WTC11 (cell line): ENCODE results near the gene ZBTB7C. TPM values are rescaled to one million over a fixed set of nuclear protein-coding genes. Genes with fewer than 3 reads are reported as not detected.

ENCODE experiments used
- ATAC-seq: fragments of 200-7000 bp; cut with Tn5 transposase; 2 replicates; pipeline ENCODE4 v1.10.0; 2021; ENCODE audit warnings: mild to moderate bottlenecking, moderate library complexity
- CTCF ChIA-PET: fragments of 300-600 bp; sonication (Branson Sonifier 250); formaldehyde crosslinking; loops from one replicate; lab custom pipeline; 2021; ENCODE audit warnings: antibody characterized with exemption; lab: Charles Lee
- POLR2A ChIA-PET: fragments of 350-600 bp; sonication (Branson Sonifier 250); formaldehyde crosslinking; loops from one replicate; lab custom pipeline; 2021; ENCODE audit warnings: antibody characterized with exemption; lab: Charles Lee
- DNase-seq: peaks from one replicate; pipeline ENCODE4 v3.0.0; 2021; ENCODE audit warnings: low spot score
- H3K27ac Mint-ChIP-seq: 2 replicates; pipeline ENCODE4 v1.8.0; 2021; ENCODE audit warnings: mixed read lengths
- H3K27me3 Mint-ChIP-seq: 2 replicates; pipeline ENCODE4 v1.8.0; 2021; ENCODE audit warnings: low read depth, mild to moderate bottlenecking, moderate library complexity, mixed read lengths
- H3K36me3 Mint-ChIP-seq: 2 replicates; pipeline ENCODE4 v1.8.0; 2021; ENCODE audit warnings: mixed read lengths
- H3K4me1 Mint-ChIP-seq: 2 replicates; pipeline ENCODE4 v1.8.0; 2022; ENCODE audit warnings: mixed read lengths
- H3K4me3 Mint-ChIP-seq: 2 replicates; pipeline ENCODE4 v1.8.0; 2021; ENCODE audit warnings: mild to moderate bottlenecking, moderate library complexity, mixed read lengths
- H3K9me3 Mint-ChIP-seq: 2 replicates; pipeline ENCODE4 v1.8.0; 2021; ENCODE audit warnings: mixed read lengths
- CREB1 ChIP-seq: sonication (generic); formaldehyde crosslinking; IDR thresholded peaks from 2 replicates; pipeline ENCODE4 v1.8.0; 2023; ENCODE audit warnings: mild to moderate bottlenecking, missing genetic modification reagents
- GRHL2 ChIP-seq: fragments of 250-450 bp; sonication (Bioruptor Pico); IDR thresholded peaks from 2 replicates; pipeline ENCODE4 v1.8.0; 2022; ENCODE audit warnings: mild to moderate bottlenecking, moderate library complexity; ENCODE audit not compliant: insufficient replicate concordance, severe bottlenecking
- HMGA2 ChIP-seq: fragments of 250-450 bp; sonication (Bioruptor Pico); IDR thresholded peaks from 2 replicates; pipeline ENCODE4 v1.4.0; 2021; ENCODE audit warnings: mild to moderate bottlenecking, moderate library complexity
- IRF2 ChIP-seq: sonication (generic); formaldehyde crosslinking; IDR thresholded peaks from 2 replicates; pipeline ENCODE4 v1.8.0; 2022; ENCODE audit warnings: low read depth, missing genetic modification reagents, borderline replicate concordance
- MXD4 ChIP-seq: fragments of 250-450 bp; sonication (Bioruptor Pico); IDR thresholded peaks from 2 replicates; pipeline ENCODE4 v1.8.0; 2021; ENCODE audit warnings: mild to moderate bottlenecking, moderate library complexity, borderline replicate concordance
- NFATC4 ChIP-seq: fragments of 250-450 bp; sonication (Bioruptor Pico); IDR thresholded peaks from 2 replicates; pipeline ENCODE4 v1.9.0; 2021; ENCODE audit warnings: mild to moderate bottlenecking
- OVOL2 ChIP-seq: fragments of 250-450 bp; sonication (Bioruptor Pico); IDR thresholded peaks from 2 replicates; pipeline ENCODE4 v1.9.0; 2021; ENCODE audit warnings: mild to moderate bottlenecking, borderline replicate concordance
- RELA ChIP-seq: sonication (generic); formaldehyde crosslinking; IDR thresholded peaks from 2 replicates; pipeline ENCODE4 v1.8.1; 2022; ENCODE audit warnings: missing genetic modification reagents, mild to moderate bottlenecking, borderline replicate concordance
- RORB ChIP-seq: fragments of 250-450 bp; sonication (Bioruptor Pico); IDR thresholded peaks from 2 replicates; pipeline ENCODE4 v1.9.0; 2021; ENCODE audit warnings: mild to moderate bottlenecking
- SP1 ChIP-seq: sonication (generic); formaldehyde crosslinking; conservative IDR thresholded peaks from 2 replicates; pipeline ENCODE4 v1.8.1; 2022; ENCODE audit warnings: missing genetic modification reagents
- TCF7 ChIP-seq: sonication (generic); formaldehyde crosslinking; IDR thresholded peaks from 2 replicates; pipeline ENCODE4 v1.8.0; 2022; ENCODE audit warnings: mild to moderate bottlenecking, low read depth, missing genetic modification reagents, moderate library complexity
- TP53 ChIP-seq: sonication (generic); formaldehyde crosslinking; IDR thresholded peaks from 2 replicates; pipeline ENCODE4 v1.8.1; 2023; ENCODE audit warnings: mild to moderate bottlenecking, missing genetic modification reagents
- ZNF138 ChIP-seq: sonication (generic); formaldehyde crosslinking; conservative IDR thresholded peaks from 2 replicates; pipeline ENCODE4 v1.8.1; 2022; ENCODE audit warnings: mild to moderate bottlenecking, moderate library complexity, missing genetic modification reagents
- ZNF317 ChIP-seq: sonication (generic); formaldehyde crosslinking; IDR thresholded peaks from 2 replicates; pipeline ENCODE4 v1.8.1; 2023; ENCODE audit warnings: low read depth, mild to moderate bottlenecking, moderate library complexity, missing genetic modification reagents, borderline replicate concordance
- total RNA-seq: library from RNA; stranded (reverse); gene quantifications from 3 replicates; pipeline ENCODE4 v1.2.3, GENCODE V29; 2021
- TF ChIP-seq, protein P1 (sequence below): sonication (generic); formaldehyde crosslinking; IDR thresholded peaks from 2 replicates; pipeline ENCODE4 v1.8.1; 2022; ENCODE audit warnings: missing genetic modification reagents, borderline replicate concordance
- TF ChIP-seq, protein P2 (sequence below): sonication (generic); formaldehyde crosslinking; conservative IDR thresholded peaks from 2 replicates; pipeline ENCODE4 v1.8.1; 2022; ENCODE audit warnings: mild to moderate bottlenecking, missing genetic modification reagents
- TF ChIP-seq, protein P3 (sequence below): fragments of 250-450 bp; sonication (Bioruptor Pico); IDR thresholded peaks from 2 replicates; pipeline ENCODE4 v1.9.0; 2021; ENCODE audit warnings: mild to moderate bottlenecking
- TF ChIP-seq, protein P4 (sequence below): fragments of 250-450 bp; sonication (Bioruptor Pico); IDR thresholded peaks from 2 replicates; pipeline ENCODE4 v1.8.0; 2021; ENCODE audit warnings: mild to moderate bottlenecking
- TF ChIP-seq, protein P5 (sequence below): sonication (generic); formaldehyde crosslinking; IDR thresholded peaks from 2 replicates; pipeline ENCODE4 v1.8.0; 2023; ENCODE audit warnings: missing genetic modification reagents, mild to moderate bottlenecking, borderline replicate concordance
- TF ChIP-seq, protein P6 (sequence below): sonication (generic); formaldehyde crosslinking; IDR thresholded peaks from 2 replicates; pipeline ENCODE4 v1.8.0; 2022; ENCODE audit warnings: mild to moderate bottlenecking, missing genetic modification reagents

ZBTB7C gene
- total RNA-seq, 1 experiment from 2014 or later: 0.48 TPM

DNA sequence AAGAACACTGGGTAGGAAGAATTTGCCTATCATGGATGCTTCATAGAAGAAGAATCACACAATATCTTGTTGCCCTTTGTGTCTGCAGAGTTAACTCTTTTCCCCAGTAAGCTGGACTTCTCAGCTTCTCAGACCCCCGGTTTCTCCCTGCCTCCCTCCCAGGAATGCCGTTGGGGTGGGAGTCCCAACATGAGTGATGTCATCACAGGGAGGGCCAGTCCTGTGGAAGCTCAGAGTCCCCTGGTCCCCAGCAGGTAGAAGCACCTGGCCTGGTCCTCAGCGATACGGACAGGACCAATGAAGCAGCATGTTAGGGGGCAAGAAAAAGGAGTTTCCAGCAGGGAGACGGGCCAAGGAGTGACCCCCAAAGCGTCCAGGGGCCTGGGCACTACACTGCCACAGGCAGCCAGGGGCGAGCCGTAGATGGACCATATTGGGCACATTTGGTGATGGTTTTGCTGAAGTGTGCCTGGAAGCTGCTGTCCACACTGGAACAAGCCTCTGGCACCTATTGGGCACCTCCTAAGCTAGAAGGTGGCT lies 242.8 kb downstream of the ZBTB7C start:
- Mint-ChIP-seq H3K4me1 (peaks cover 27% of the 10 kb centered on the region), H3K4me3 (no peak overlapping the region), H3K27me3 (peaks cover 23% of the 10 kb centered on the region), H3K27ac (no peak overlapping the region), H3K9me3 (no peaks in the 10 kb centered on the region), H3K36me3 (no peaks in the 10 kb centered on the region)
- ChIA-PET CTCF (interaction anchor here (1.5 kb wide), 1 partner anchor 138 kb away, joined by 5 read pairs; no protein-coding TSS in a partner anchor), POLR2A (no interaction called here)
- DNase-seq (no peak), ATAC-seq (no peak)
- TF ChIP-seq, protein P1, sequence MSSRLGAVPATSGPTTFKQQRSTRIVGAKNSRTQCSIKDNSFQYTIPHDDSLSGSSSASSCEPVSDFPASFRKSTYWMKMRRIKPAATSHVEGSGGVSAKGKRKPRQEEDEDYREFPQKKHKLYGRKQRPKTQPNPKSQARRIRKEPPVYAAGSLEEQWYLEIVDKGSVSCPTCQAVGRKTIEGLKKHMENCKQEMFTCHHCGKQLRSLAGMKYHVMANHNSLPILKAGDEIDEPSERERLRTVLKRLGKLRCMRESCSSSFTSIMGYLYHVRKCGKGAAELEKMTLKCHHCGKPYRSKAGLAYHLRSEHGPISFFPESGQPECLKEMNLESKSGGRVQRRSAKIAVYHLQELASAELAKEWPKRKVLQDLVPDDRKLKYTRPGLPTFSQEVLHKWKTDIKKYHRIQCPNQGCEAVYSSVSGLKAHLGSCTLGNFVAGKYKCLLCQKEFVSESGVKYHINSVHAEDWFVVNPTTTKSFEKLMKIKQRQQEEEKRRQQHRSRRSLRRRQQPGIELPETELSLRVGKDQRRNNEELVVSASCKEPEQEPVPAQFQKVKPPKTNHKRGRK (CRISPR knock-in tag): no peak
- TF ChIP-seq NFATC4 (no peak), TP53 (no peak), SP1 (no peak), ZNF317 (CRISPR knock-in tag) (no peak), GRHL2 (CRISPR knock-in tag) (no peak), RELA (no peak), OVOL2 (CRISPR knock-in tag) (no peak), ZNF138 (no peak), MXD4 (CRISPR knock-in tag) (no peak), HMGA2 (CRISPR knock-in tag) (no peak), TCF7 (CRISPR knock-in tag) (no peak), CREB1 (no peak), IRF2 (no peak), RORB (CRISPR knock-in tag) (no peak)
- TF ChIP-seq, protein P2, sequence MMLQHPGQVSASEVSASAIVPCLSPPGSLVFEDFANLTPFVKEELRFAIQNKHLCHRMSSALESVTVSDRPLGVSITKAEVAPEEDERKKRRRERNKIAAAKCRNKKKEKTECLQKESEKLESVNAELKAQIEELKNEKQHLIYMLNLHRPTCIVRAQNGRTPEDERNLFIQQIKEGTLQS (CRISPR knock-in tag): no peak
- TF ChIP-seq, protein P3, sequence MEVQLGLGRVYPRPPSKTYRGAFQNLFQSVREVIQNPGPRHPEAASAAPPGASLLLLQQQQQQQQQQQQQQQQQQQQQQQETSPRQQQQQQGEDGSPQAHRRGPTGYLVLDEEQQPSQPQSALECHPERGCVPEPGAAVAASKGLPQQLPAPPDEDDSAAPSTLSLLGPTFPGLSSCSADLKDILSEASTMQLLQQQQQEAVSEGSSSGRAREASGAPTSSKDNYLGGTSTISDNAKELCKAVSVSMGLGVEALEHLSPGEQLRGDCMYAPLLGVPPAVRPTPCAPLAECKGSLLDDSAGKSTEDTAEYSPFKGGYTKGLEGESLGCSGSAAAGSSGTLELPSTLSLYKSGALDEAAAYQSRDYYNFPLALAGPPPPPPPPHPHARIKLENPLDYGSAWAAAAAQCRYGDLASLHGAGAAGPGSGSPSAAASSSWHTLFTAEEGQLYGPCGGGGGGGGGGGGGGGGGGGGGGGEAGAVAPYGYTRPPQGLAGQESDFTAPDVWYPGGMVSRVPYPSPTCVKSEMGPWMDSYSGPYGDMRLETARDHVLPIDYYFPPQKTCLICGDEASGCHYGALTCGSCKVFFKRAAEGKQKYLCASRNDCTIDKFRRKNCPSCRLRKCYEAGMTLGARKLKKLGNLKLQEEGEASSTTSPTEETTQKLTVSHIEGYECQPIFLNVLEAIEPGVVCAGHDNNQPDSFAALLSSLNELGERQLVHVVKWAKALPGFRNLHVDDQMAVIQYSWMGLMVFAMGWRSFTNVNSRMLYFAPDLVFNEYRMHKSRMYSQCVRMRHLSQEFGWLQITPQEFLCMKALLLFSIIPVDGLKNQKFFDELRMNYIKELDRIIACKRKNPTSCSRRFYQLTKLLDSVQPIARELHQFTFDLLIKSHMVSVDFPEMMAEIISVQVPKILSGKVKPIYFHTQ: no peak
- TF ChIP-seq, protein P4, sequence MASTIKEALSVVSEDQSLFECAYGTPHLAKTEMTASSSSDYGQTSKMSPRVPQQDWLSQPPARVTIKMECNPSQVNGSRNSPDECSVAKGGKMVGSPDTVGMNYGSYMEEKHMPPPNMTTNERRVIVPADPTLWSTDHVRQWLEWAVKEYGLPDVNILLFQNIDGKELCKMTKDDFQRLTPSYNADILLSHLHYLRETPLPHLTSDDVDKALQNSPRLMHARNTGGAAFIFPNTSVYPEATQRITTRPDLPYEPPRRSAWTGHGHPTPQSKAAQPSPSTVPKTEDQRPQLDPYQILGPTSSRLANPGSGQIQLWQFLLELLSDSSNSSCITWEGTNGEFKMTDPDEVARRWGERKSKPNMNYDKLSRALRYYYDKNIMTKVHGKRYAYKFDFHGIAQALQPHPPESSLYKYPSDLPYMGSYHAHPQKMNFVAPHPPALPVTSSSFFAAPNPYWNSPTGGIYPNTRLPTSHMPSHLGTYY: no peak
- TF ChIP-seq, protein P5, sequence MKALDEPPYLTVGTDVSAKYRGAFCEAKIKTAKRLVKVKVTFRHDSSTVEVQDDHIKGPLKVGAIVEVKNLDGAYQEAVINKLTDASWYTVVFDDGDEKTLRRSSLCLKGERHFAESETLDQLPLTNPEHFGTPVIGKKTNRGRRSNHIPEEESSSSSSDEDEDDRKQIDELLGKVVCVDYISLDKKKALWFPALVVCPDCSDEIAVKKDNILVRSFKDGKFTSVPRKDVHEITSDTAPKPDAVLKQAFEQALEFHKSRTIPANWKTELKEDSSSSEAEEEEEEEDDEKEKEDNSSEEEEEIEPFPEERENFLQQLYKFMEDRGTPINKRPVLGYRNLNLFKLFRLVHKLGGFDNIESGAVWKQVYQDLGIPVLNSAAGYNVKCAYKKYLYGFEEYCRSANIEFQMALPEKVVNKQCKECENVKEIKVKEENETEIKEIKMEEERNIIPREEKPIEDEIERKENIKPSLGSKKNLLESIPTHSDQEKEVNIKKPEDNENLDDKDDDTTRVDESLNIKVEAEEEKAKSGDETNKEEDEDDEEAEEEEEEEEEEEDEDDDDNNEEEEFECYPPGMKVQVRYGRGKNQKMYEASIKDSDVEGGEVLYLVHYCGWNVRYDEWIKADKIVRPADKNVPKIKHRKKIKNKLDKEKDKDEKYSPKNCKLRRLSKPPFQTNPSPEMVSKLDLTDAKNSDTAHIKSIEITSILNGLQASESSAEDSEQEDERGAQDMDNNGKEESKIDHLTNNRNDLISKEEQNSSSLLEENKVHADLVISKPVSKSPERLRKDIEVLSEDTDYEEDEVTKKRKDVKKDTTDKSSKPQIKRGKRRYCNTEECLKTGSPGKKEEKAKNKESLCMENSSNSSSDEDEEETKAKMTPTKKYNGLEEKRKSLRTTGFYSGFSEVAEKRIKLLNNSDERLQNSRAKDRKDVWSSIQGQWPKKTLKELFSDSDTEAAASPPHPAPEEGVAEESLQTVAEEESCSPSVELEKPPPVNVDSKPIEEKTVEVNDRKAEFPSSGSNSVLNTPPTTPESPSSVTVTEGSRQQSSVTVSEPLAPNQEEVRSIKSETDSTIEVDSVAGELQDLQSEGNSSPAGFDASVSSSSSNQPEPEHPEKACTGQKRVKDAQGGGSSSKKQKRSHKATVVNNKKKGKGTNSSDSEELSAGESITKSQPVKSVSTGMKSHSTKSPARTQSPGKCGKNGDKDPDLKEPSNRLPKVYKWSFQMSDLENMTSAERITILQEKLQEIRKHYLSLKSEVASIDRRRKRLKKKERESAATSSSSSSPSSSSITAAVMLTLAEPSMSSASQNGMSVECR (CRISPR knock-in tag): no peak
- TF ChIP-seq, protein P6, sequence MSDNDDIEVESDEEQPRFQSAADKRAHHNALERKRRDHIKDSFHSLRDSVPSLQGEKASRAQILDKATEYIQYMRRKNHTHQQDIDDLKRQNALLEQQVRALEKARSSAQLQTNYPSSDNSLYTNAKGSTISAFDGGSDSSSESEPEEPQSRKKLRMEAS: no peak
